CD4-positive, alpha-beta T cell (primary cell): ENCODE results near the gene TMEM121. TPM values are rescaled to one million over a fixed set of nuclear protein-coding genes. Genes with fewer than 3 reads are reported as not detected.
"Not testable (repeated sequence)": the region's sequence is repeated elsewhere in the genome, so short reads cannot be mapped to it uniquely, and the experiment has no call there.

Source experiments
- ATAC-seq: fragments of 200-7000 bp; cut with Tn5 transposase; one replicate; pipeline ENCODE4 v1.10.0; 2022; ENCODE audit warnings: mild to moderate bottlenecking; ENCODE audit not compliant: poor library complexity
- CTCF ChIA-PET: fragments of 350-600 bp; sonication (Branson Sonifier 250); formaldehyde crosslinking; loops from one replicate; lab custom pipeline; 2021; ENCODE audit warnings: antibody characterized with exemption, inconsistent platforms; lab: Charles Lee
- POLR2A ChIA-PET: fragments of 350-600 bp; sonication (Branson Sonifier 250); formaldehyde crosslinking; loops from one replicate; lab custom pipeline; 2021; ENCODE audit warnings: antibody characterized with exemption, inconsistent platforms; lab: Charles Lee
- DNase-seq, 14 experiments: peaks; one replicate each; pipeline ENCODE4 v3.0.0-alpha.2; 2013 to 2020; ENCODE audit warnings: mixed read lengths in 2 of 14
- H3K27ac ChIP-seq, 2 donors: one replicate each; pipeline versions ENCODE4 v1.5.1 to v1.7.0; 2013; ENCODE audit warnings: low read length in 2 of 2, low read depth in 1 of 2, mild to moderate bottlenecking in 1 of 2
- H3K27me3 ChIP-seq, 2 experiments: 1 replicate in 1 of 2; 2 replicates in 1 of 2; pipeline versions ENCODE4 v1.6.1 to v1.7.0; 2013; ENCODE audit warnings: low read length in 2 of 2, control low read depth in 1 of 2, mild to moderate bottlenecking in 1 of 2, moderate library complexity in 1 of 2; ENCODE audit not compliant: insufficient read depth in 2 of 2, control insufficient read depth in 1 of 2
- H3K36me3 ChIP-seq: one replicate; pipeline ENCODE4 v1.6.1; 2013; ENCODE audit warnings: low read length, control low read depth; ENCODE audit not compliant: insufficient read depth
- H3K4me1 ChIP-seq: one replicate; pipeline ENCODE4 v1.6.1; 2013; ENCODE audit warnings: low read length, control low read depth; ENCODE audit not compliant: insufficient read depth
- H3K4me3 ChIP-seq: one replicate; pipeline ENCODE4 v1.5.1; 2013; ENCODE audit warnings: mild to moderate bottlenecking, low read length, moderate library complexity
- H3K9me3 ChIP-seq, 2 experiments: 1 replicate in 1 of 2; 2 replicates in 1 of 2; pipeline versions ENCODE4 v1.6.1 to v1.7.0; 2013; ENCODE audit warnings: low read length in 2 of 2, mild to moderate bottlenecking in 2 of 2, control low read depth in 1 of 2, moderate library complexity in 1 of 2; ENCODE audit not compliant: control insufficient read depth in 1 of 2, insufficient read depth in 1 of 2
- H3K27ac Mint-ChIP-seq: one replicate; pipeline ENCODE4 v1.8.0; 2020; ENCODE audit warnings: mixed read lengths
- H3K27me3 Mint-ChIP-seq: one replicate; pipeline ENCODE4 v1.8.0; 2021; ENCODE audit warnings: mixed read lengths
- H3K36me3 Mint-ChIP-seq: one replicate; pipeline ENCODE4 v1.8.0; 2021; ENCODE audit warnings: low read depth, mixed read lengths
- H3K4me1 Mint-ChIP-seq: one replicate; pipeline ENCODE4 v1.8.0; 2021; ENCODE audit warnings: low read depth, mixed read lengths
- H3K4me3 Mint-ChIP-seq: one replicate; pipeline ENCODE4 v1.8.0; 2020; ENCODE audit warnings: mild to moderate bottlenecking, mixed read lengths
- H3K9me3 Mint-ChIP-seq: one replicate; pipeline ENCODE4 v1.8.0; 2020; ENCODE audit warnings: mixed read lengths
- CTCF ChIP-seq: fragments of 200-600 bp; IDR thresholded peaks from one replicate; pipeline ENCODE4 v1.8.0; 2022; ENCODE audit warnings: antibody characterized with exemption, mild to moderate bottlenecking
- intact Hi-C, 2 experiments: fragments of 100-400 bp; cut with DNase I in 1 of 2; cut with micrococcal nuclease in 1 of 2; formaldehyde crosslinking; loops; one replicate each; pipeline versions ENCODE4 v1.15.1 to v1.9.0; 2023 to 2025; cut with DNase I, micrococcal nuclease
- total RNA-seq, 174 experiments: library from RNA in 2 of 174; stranded (reverse) in 2 of 174; gene quantifications; one replicate each; pipeline ENCODE4 v1.2.3 and lab custom pipeline; 2021 to 2026

TMEM121 gene
- total RNA-seq, 2 experiments from 2014 or later, result 1.6 to 1.7 TPM

- CTCF ChIA-PET, H3K4me3 ChIP-seq, H3K27ac ChIP-seq, H3K27me3 ChIP-seq, H3K27me3 Mint-ChIP-seq, H3K27ac Mint-ChIP-seq, DNase-seq, POLR2A ChIA-PET, ATAC-seq, intact Hi-C loops, H3K9me3 Mint-ChIP-seq, H3K9me3 ChIP-seq, H3K36me3 Mint-ChIP-seq, H3K4me1 ChIP-seq, H3K36me3 ChIP-seq, H3K4me3 Mint-ChIP-seq, H3K4me1 Mint-ChIP-seq: not testable (repeated sequence)
These were observed 48.0 kb downstream of the TMEM121 start for GRCh38 chr14:105574411-105574810.

DNA sequence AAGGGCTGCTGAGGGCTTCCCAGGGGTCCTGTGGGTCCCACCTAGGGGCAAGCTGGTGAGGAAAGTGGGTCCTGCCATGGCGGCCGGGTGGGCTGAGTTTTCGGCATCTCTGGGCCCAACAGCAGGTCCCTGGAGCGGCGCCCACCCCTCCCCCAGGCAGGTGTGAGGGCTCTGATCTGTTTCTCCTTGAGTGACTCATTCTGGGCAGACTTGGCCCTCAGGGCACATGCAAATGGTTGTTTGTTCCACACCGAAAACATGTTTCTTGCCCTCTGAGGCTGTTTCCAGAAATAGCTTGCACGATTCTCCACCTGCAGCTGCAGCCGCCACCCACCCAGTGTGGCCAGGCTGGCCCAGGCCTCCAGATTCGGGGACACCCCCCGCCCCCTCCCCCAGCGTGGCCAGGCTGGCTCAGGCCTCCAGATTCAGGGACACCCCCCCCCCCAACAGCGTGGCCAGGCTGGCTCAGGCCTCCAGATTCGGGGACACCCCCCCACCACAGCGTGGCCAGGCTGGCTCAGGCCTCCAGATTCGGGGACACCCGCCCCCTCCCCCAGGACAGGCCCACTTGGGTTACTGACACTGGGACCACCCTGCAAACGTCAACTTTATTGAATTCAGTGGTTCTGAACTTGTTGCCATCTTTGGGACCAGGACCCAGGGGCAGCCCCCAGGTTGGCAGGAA lies 48.8 kb downstream of the TMEM121 start:
- H3K4me3 Mint-ChIP-seq, H3K4me1 ChIP-seq, H3K27me3 ChIP-seq, ATAC-seq, H3K27me3 Mint-ChIP-seq, POLR2A ChIA-PET, H3K36me3 ChIP-seq, DNase-seq, H3K27ac Mint-ChIP-seq, H3K9me3 Mint-ChIP-seq, H3K27ac ChIP-seq, CTCF ChIA-PET, H3K4me1 Mint-ChIP-seq, H3K36me3 Mint-ChIP-seq, H3K9me3 ChIP-seq, H3K4me3 ChIP-seq, intact Hi-C loops: not testable (repeated sequence)

- CTCF ChIA-PET, result no interaction called here
- TF ChIP-seq CTCF, result no peak
- DNase-seq, result no peak
- no peaks in the 10 kb centered on the region for H3K36me3 ChIP-seq
- POLR2A ChIA-PET, result no interaction called here
- no peak overlapping the region for H3K27ac ChIP-seq
- no peaks in the 10 kb centered on the region for H3K4me1 ChIP-seq
- intact Hi-C loops, result no loop called here
- no peaks in the 10 kb centered on the region for H3K9me3 Mint-ChIP-seq
- H3K9me3 ChIP-seq, result peaks cover 0 to 4% of the 10 kb centered on the region in 2 experiments
- no peak for ATAC-seq
- no peaks in the 10 kb centered on the region for H3K27me3 Mint-ChIP-seq
- no peak overlapping the region for H3K4me3 Mint-ChIP-seq
- no peaks in the 10 kb centered on the region for H3K36me3 Mint-ChIP-seq
- no peaks in the 10 kb centered on the region for H3K4me1 Mint-ChIP-seq
- H3K27me3 ChIP-seq, result no peaks in the 10 kb centered on the region
- no peak overlapping the region for H3K27ac Mint-ChIP-seq
- H3K4me3 ChIP-seq, result no peak overlapping the region
These were observed 50.2 kb downstream of the TMEM121 start for GRCh38 chr14:105576525-105577088.

DNA sequence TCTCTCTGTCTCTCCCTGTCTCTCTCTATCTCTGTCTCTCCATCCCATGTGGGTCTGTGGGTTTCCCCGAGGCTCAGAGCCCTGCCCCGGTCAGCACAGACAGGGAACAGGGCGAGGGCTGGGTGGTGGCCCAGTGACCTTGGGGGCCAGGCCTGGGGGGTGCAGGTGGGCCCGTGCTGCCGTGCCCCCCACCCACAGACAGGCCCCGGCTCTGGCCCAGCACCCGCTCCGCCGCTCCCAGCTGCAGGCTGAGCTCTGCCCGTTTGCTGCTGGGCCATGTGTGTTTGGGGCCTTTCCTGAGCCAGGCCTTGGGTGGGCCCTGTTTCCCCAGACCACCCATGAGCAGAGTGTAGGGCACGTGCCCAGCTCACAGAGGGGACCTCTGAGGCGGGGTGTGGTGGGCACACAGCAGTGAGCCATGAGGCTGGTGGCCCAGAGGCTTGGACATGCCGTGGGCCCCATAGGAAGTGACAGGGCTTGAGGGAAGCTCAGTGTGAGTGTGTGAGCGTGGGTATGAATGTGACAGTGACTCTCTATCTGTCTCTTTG lies 51.0 kb downstream of the TMEM121 start:
- Histone ChIP-seq H3K36me3 (no peaks in the 10 kb centered on the region), H3K27ac (no peak overlapping the region), H3K27me3 (no peaks in the 10 kb centered on the region), H3K9me3 (peaks cover 0 to 4% of the 10 kb centered on the region in 2 experiments), H3K4me3 (no peak overlapping the region), H3K4me1 (no peaks in the 10 kb centered on the region)
- ChIA-PET POLR2A (no interaction called here), CTCF (no interaction called here)
- no peaks in the 10 kb centered on the region for H3K27me3 Mint-ChIP-seq
- H3K36me3 Mint-ChIP-seq, result no peaks in the 10 kb centered on the region
- TF ChIP-seq CTCF, result no peak
- H3K27ac Mint-ChIP-seq, result no peak overlapping the region
- intact Hi-C loops, result no loop called here
- H3K9me3 Mint-ChIP-seq, result no peaks in the 10 kb centered on the region
- H3K4me3 Mint-ChIP-seq, result no peak overlapping the region
- DNase-seq (no peak), ATAC-seq (no peak)
- no peaks in the 10 kb centered on the region for H3K4me1 Mint-ChIP-seq
